GM19463 (cell line): ENCODE results near the gene JPH4.
A peak's percentile ranks its signal among the peaks of the same experiment; 100 is the strongest.

ENCODE experiments used
- ATAC-seq: cut with Tn5 transposase; IDR thresholded peaks from one replicate; pipeline ENCODE4 v1.9.1; 2021; ENCODE audit warnings: mild to moderate bottlenecking, moderate library complexity; ENCODE audit not compliant: unreplicated experiment

Gene JPH4

DNA sequence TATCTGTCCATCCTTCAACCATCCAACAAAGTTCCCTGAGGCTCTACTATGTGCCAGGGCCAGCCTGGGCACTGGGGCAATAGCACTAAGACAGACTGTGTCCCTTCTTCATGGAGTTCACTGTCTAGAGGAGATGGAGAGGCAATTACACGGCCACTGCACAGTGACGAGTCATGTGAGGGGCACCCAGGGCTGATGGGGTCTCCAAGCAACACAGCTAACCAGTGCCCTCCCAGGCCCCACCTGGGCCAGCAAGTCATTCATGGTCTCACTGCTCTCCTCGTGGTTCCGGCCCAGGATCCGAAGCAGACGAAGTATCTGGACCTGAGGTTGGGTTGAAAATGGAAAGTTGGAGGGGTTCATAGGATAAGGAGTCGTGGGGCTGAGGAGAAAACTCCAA is 13.7 kb downstream of the JPH4 start:
- ATAC-seq: no peak

DNA sequence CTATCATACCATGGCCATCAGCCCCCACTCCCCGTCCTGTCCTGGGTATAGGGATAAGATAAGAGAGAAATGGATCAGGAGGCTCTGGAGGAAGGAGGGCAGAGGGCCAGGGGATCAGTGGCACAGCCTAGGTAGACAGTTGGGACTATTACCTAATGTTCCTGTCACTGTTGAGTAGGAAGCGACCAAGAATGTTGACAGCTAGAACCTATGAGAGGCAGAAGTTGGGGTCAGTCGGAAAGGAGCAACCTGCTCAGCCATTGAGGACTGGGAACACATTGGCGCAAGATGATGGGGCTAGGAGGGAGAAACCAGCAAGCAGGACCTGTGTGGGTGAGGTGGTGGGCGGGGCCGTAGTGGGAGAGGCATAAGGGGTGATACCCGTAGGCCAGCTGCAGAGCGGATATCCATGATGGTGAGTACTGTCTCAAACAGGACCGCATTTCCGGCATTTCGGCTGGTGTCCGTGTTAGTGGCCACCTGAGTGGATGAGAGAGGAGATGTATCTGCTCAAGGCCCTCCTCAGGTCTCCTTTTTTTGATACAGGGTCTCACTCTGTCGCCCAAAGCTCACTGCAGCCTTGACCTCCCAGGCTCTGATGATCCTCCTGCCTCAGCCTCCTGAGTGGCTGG is 14.3 kb downstream of the JPH4 start:
- ATAC-seq: no peak

DNA sequence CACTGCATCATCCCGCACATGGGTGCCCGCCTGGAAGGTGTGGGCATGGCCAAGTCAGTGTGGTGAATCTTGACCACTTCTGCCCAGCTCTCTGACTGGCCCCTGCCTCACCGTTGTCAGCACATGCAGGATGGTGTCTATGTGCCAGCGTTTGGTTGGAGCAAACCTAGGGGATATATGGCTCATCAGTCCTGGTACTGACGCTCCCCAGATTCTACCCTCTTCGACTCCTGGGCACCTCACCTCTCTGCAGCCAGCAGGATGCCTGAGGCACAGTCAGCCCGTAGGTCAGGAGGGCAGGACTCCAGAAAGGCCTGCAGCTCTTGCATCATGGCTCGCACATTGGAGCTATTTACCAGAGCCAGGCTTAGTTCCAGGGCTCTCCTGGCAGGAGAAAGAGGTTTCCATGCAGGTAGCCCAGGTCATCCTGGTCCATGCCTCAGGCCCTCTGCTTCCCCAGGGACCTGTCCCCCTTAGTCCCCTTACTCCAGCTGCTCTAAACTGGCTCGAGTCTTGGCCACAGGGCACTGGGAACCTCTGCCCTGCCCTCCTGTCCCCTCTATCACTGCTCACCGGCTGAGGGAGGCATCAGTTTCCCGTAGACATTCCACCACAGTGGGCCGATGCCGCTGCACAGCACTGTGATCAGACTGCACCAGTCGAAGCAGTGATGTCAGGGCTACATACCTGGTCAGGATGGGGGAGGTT is 15.0 kb downstream of the JPH4 start:
- no peak for ATAC-seq

DNA sequence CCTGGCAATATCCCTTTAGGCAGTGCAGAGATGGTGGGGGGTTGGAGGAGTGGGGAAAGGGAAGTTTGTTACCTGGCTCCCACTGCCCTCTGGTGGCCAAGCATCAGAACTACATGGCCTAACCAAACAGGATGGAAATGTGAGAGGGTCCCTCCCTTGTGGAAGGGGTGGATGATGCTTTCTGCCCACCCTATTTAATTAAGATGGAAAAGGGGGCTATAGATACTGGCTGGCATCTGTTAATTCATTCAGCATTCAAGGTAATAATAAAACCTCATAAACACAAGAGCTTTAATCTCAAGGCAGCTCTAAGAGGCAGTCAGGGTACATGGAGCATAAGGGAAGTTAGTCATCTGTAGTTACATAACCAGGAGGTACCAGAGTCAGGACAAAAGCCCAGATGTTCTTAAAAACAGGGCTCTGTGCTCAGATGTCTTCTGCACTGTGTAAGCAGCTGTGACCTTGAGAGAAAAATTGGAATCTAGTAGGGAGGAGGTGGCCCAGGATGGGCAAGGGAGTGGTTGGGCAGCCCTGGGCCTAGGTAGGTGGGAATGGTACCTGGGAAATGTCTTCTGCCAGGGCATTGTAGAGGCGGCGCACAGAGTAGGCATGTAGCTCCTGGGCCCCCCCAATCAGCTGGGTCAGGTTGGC is 15.6 kb downstream of the JPH4 start:
- no peak for ATAC-seq

DNA sequence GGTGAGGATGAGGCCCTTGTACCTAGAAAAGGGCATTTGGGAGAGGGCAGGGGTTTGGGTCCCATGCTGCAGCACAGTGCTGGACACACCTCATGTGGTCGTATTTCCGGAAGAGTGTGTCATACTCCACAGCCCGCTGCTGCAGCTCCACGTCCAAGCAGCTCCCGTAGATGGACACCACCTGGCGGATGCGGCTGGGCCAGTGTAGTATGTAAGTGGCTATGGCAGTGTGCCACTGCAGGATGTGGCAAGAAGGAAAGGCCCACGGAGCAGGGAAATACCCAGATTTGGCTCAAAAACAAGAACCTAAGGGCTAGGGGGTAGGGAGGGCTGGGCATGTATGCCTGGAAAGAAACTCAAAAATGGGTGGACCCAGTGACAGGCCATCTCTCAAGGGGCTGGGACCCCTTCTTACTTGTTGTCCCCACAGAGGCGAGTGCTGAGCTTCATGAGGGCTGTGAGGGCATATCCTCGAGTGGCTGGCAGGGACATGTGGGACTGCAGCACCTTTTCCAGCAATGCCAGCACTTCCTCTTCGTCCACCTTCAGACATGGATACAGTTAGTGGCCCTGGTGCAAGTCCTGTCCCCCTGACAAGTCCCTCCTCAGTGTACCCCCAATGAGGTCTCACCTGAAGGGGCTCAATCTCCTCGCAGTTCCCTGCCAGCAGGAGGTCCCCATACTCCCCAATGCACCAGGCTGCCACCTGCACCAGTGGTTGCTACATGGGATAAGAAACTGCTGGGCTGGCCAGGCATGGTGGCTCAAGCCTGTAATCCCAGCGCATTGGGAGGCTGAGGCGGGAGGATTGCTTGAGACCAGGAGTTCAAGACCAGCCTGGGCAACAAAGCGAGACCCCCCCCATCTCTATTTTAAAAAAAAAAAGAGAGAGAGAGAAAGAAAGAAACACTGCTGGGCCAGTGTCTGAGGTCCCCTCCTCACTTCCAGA is 16.4 kb downstream of the JPH4 start:
- ATAC-seq: no peak

DNA sequence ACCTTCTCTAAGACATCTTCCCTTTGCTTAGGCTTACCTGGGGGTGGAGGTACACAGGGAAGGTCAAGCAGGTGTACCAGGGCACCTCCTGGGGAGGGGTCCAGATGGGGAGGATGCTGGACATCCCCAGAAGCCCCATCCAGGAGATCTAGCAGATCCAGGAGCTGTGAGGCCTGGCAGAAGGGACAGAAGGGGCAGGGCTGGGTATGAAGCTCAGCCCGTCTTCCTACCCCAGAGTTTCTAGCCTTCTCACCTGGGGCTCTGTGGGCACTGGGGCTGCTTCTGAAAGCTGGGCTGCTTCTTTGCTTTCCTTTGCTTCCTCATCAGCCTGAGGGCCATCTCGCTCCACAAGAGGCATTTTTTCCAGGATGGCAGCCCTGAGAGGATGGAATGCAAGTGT is 17.3 kb downstream of the JPH4 start:
- ATAC-seq: no peak

DNA sequence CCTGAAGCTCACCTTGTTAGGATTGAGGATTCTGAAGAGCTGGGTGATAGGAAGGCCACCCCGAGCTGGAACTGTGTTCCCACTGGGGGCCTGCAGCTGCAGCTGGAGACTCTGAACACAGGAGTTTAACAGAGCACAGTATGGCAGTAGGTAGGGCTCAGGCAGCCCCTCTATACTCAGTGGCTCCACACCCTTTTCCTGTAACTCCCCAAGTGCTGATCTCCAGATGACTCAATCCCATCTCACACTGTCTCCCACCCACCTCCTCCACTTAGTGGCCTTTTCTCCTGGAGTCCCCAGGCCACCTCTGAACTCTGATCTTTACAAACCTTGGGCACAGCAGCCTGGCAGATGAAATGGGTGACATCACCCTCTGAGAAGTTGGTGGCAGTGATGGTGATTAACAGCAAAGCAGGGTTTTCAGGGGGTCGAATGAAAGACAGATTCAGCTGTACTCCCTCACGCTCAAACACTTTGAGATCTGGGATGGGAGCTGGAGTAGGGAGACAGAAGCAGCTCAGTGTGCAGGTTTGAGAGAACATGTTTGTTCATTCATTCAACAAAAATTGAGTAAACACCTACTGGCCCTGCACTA is 18.6 kb downstream of the JPH4 start:
- no peak for ATAC-seq

DNA sequence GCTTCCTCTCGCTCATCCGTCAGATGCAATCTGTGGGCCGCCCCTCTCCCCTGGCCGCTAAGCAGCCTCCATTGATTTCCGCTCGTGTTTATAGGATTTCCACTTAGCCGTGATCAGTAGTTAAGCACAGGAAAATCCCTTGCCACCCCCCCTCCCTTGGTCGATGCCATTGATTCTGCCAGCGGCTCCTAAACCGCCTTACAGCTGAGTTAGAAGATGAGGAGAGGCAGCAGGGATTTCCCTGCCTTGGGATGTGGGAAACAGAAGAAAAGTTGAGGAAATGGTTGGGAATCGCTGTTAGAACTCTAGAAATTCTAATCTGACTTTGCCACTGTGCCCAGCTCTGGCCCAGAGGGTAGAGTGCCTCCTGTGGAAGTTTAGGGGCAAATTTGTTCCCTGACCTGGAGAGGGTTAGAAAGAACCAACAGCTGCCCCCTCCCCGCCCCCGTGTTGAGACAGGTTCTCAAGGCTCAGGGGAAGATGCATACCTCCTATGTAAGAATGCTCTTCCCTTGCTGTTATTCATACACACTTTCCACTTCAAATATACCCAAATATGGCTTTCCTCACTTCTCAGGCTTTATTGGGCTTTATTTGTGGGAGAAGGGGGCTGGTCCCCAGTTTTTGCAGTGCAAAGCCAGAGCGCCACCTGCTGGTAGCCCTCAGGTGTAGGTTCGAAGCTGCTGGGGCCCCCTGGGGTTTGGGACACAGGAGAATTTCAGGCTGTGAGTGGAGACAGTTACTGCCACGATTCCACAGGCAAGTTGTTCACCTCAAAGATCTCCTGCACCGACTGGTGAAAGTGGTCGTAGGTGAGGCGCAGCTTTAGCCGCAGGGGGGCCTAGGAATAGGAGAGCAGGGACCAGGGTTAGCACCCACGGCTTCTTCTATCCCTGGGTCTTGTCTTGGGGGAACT is 19.3 kb downstream of the JPH4 start:
- no peak for ATAC-seq

DNA sequence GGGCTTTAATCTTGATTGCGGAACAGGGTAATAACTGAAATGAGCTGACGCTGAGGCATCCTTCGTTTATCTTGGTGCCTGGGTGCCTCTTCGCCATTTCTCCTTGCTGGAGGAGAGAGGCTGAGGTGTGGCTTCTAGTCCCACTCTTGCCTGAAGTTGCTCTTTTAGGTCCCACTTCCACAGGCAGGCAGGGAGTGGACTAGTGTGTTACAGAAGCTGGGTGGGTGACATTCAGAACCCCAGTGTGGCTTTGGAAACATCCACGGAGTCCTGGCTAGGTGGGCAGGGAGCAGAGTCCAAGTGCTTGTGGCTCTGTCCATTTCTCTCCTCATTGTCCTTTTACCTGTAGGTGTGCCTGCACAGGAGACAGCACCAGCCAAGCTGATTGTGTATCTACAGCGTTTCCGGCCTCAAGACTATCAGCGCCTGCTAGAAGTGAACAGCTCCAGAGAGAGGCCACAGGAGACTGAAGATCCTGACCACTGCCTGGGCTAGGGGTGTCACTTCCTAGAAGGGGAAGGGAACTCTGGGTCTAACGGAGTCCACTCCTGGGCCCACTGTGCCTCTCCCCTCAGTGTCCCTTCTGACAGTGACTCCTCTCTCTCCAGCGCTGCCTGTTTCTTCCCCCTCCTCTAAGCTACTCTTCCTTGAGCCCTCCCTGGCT is 20.1 kb downstream of the JPH4 start:
- ATAC-seq: no peak

DNA sequence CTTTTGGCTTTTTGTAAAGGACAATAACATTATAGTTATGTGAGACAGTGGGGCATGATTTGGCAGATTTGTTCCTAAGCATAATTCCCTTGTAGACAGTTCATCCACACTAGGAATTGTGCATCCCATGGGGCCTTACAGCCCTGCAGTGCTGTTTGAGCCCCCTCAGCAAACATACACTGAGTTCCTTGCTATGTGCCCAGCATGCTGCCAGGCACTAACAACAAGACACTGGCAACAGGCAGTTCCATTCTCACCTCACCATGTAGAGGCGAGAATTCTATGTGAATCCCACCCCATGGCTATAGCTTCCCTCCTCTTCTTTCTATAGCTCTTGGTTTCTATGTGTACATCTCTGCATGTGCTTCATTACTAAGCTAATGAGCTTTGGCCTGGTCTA is 20.6 kb downstream of the JPH4 start:
- ATAC-seq: no peak

DNA sequence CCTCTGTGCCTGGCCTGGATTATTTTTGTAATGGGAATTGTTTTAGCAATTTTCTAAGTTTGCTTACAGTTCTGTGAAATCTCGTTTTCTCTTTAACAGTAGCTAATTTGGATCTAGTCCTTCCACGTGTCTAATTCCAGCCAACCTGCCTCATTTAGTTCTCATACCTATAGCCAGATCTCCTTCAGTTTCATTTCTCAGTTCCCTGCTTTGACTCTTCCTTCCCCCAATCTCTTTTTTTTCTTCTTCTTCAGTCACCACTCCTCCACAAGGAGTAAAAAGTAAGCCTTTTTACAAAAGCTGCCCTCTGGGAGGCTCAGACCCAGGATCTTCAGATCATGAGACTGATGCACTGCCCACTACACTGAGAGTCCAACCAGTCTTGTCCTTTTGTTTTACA is 21.1 kb downstream of the JPH4 start:
- no peak for ATAC-seq

DNA sequence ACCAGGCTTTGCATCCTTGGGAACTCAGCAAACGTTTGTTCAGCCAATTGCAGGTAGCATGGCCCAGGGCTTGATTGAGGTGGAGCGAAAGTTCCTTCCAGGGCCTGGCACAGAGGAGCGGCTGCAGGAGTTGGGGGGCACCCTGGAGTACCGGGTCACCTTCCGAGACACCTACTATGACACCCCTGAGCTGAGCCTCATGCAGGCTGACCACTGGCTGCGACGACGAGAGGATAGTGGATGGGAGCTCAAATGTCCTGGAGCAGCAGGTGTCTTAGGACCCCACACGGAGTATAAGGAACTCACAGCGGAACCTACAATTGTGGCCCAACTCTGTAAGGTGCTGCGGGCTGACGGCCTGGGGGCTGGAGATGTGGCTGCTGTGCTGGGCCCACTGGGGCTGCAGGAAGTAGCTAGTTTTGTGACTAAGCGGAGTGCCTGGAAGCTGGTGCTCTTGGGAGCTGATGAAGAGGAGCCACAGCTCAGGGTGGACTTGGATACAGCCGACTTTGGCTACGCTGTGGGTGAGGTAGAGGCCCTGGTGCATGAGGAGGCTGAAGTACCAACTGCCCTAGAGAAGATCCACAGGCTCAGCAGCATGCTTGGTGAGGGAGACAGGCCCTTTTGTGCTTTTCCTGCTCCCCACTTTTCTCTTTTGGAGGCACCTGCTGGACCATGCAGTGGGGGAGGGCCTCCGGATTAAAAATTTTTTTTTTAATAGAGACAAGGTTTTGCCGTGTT is 21.7 kb downstream of the JPH4 start:
- no peak for ATAC-seq

DNA sequence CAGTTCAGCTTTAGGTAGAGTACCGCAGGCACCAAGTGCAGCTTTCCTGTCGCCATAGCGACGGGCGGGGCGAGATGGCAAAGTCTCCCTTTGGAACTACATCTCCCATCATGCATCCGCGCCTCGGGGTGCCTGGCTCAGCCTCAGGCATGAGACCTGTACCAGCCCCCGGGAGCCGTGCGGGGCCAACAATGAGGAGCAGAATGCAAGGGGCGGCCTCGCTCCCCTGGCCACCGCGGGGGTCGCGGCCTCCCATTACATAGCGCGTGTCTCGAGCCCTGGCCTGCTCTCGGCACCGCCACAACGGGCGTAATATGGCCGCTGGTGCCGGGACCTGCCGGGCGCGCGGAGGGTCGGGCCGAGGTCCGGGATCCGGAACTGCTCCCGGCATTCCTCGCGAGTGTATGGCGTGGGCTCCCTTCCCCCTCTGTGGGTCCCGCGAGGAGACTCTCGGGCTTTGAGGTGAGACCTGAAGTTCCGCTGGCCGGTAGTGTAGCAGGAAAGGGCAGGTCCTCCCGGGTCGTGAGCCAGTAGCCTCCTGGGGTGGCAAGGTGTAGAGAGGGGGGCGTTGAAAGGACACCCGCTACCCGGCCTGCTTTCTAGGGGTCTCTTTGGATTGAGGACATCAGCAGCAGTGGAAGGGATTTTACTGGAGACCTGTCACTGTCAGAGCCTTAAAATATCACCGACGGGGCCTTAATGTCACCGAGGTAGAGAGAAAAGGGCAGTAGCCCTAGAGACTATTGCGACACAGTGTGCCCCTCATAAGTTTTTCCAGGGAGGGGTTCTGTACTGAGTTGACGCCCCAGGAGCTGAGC is 22.5 kb downstream of the JPH4 start, which contains the start of gene THTPA:
Gene THTPA, plus strand, starts transcription at position 390 of the 818 bp plus-strand sequence. CDS start 487 bp downstream, outside the sequence.
- peak; percentile 84 for ATAC-seq

DNA sequence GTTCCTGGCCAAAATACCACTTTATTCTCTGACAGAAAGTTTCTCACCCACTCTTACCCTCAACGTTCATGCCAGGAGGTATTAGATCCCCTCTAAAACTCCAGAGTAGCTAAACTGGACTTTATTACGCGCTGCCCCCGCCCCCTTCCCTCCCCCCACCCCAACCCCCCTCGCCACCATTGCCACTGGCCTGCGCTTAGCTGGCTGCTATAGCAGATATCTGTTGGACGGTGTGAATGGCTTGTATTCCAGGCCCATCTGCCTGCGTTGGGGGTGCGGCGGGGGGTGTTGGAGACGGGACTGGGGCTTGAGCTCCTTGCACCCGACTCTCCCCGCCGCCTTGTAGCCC is 23.1 kb downstream of the JPH4 start:
- peak; percentile 2 for ATAC-seq

DNA sequence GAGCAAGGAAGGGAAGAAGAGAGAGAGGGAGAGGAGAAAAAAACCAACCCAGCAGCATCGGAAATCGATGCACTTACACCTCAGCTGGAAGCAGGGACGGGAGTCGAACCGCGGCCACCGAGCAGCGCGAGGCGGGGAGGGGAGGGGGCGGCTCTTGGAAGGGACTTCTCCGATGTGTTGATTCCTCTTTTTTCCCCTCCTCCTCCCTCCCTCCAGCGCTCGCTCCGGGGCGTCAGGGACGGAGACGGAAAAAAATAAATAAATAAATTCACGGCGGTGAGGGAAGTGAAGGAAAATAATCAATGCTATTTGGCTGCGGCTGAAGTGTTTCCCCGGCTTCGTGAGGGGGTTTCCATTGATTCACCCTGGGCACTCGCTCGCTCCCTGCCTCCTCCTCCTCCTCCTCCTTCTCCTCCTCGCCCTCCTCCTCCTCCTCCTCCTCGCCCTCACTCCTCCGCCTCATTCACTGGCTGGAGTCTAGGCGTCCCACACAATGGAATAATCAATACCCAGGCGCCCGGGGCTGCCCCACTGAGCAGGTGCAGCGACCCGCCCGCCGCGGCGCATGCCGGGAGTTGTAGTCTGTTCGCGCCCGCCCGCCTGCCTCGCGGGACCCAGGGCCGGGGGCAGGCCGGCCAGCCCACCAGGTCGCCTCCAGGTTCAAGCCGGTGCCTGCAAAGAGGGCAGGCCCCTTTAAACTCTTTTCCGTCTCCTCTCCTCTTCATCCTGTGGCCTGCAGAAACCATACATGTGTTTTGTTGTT is 27.1 kb downstream of the JPH4 start, which contains the start of gene ZFHX2:
Gene ZFHX2, minus strand, starts transcription at position 500 of the 763 bp plus-strand sequence. CDS start 16,440 bp downstream, outside the sequence.
- ATAC-seq: peak; percentile 57

DNA sequence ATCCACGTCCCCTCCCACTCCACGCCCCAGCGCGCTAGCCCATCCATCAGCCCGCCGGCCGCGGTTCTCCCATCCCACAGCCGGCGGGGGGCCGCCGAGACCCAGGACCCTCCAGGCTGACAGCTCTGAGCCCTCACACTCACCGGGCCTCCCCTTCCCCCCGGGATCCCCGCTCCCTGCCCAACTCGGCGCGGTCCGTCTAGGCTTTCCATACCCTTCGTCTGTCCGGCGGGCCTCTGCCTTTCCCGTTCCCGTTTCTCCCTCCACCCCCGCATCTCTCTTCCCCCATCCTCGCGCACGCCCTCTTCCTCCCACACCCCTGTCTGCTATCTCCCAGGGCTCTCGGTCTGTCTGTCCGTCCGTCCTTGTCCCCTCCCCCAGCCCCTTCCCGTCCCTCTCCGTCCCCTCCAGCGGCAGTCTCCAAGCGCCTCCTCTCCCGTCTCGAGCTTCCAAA is 27.8 kb downstream of the JPH4 start:
- no peak for ATAC-seq
